Measurements from ENCODE around the gene LDLRAD2.

DNA sequence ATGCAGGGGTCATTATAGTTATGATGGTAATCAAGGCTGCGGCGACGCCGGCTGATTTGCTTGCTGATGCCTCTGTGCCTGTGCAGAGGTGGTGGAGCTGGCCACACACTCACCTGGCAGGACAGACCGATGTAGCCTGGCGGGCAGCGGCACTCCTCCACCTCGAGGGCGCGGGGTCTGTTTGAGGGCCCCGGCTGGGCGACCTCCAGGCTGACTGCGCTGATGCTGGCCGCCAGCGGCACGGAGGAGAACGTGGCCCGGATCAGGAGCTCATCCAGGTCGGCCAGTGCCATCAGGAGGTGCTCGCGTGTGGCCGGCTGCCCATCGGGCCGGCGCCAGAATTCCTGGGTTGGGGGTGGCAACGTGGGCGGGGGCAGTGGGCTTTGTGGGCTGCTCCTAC, 52.7 kb downstream of the LDLRAD2 start:
- TF ChIP-seq, protein P1, sequence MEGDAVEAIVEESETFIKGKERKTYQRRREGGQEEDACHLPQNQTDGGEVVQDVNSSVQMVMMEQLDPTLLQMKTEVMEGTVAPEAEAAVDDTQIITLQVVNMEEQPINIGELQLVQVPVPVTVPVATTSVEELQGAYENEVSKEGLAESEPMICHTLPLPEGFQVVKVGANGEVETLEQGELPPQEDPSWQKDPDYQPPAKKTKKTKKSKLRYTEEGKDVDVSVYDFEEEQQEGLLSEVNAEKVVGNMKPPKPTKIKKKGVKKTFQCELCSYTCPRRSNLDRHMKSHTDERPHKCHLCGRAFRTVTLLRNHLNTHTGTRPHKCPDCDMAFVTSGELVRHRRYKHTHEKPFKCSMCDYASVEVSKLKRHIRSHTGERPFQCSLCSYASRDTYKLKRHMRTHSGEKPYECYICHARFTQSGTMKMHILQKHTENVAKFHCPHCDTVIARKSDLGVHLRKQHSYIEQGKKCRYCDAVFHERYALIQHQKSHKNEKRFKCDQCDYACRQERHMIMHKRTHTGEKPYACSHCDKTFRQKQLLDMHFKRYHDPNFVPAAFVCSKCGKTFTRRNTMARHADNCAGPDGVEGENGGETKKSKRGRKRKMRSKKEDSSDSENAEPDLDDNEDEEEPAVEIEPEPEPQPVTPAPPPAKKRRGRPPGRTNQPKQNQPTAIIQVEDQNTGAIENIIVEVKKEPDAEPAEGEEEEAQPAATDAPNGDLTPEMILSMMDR (IDR thresholded peaks at IDR 0.05; ENCODE audit: low read length): no peak
- no peak for TF ChIP-seq EZH2 (optimal IDR thresholded peaks at IDR 0.05; ENCODE audit: low read depth, low read length)

Measured in MM.1S (cell line).